Measurements from ENCODE around the gene USHBP1.

- TF ChIP-seq SPI1 (IDR thresholded peaks at IDR 0.05; ENCODE audit: low read depth, low read length) = no peak
- no peak for TF ChIP-seq TAF1 (IDR thresholded peaks at IDR 0.05; ENCODE audit: low read depth, low read length)
Observed at GRCh38 chr19:17303940-17304267, 39.4 kb upstream of the USHBP1 start.

Data from GM12891 (cell line).